ENCODE measurements around the gene DEFB128.
"Not testable (repeated sequence)": the region's sequence is repeated elsewhere in the genome, so short reads cannot be mapped to it uniquely, and the experiment has no call there.

Gene DEFB128

DNA sequence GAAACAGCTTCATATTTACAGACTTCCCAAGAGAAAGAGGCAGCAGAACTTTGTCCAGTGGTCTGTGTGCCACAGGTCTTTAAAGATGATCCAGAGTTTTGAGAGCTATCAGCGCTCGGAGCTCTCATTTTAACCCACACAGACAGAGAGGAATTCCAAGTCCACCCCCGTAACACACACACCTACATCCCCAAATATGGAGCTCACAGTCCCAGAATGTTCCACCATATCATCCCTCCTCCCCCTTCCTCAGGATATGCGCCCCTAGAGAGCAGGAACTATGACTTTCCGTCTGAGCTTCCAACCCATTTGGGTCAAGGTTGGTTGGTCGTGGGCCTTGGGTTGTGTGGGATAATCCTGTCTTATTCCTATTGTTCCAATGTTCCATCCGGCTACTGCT lies at the start of gene DEFB128:
DEFB128 (minus strand) TSS at position 101 of the 400 bp plus-strand sequence; CDS start at position 13, 88 bp downstream.
- DNase-seq, result no peak
- Histone ChIP-seq H3K27me3 (ENCODE audit: insufficient read depth, low read depth, severe bottlenecking) (peaks cover 15% of the 10 kb centered on the region), H3K4me3 (ENCODE audit: low read depth, low read length) (no peak within 1 kb of the TSS), H3K9me3 (ENCODE audit: severe bottlenecking) (peaks cover 10% of the 10 kb centered on the region), H3K27ac (no peak within 1 kb of the TSS), H3K36me3 (no peaks in the 10 kb centered on the region)
- TF ChIP-seq, protein P1, sequence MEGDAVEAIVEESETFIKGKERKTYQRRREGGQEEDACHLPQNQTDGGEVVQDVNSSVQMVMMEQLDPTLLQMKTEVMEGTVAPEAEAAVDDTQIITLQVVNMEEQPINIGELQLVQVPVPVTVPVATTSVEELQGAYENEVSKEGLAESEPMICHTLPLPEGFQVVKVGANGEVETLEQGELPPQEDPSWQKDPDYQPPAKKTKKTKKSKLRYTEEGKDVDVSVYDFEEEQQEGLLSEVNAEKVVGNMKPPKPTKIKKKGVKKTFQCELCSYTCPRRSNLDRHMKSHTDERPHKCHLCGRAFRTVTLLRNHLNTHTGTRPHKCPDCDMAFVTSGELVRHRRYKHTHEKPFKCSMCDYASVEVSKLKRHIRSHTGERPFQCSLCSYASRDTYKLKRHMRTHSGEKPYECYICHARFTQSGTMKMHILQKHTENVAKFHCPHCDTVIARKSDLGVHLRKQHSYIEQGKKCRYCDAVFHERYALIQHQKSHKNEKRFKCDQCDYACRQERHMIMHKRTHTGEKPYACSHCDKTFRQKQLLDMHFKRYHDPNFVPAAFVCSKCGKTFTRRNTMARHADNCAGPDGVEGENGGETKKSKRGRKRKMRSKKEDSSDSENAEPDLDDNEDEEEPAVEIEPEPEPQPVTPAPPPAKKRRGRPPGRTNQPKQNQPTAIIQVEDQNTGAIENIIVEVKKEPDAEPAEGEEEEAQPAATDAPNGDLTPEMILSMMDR (IDR thresholded peaks at IDR 0.05; ENCODE audit: low read depth, low read length), result no peak

DNA sequence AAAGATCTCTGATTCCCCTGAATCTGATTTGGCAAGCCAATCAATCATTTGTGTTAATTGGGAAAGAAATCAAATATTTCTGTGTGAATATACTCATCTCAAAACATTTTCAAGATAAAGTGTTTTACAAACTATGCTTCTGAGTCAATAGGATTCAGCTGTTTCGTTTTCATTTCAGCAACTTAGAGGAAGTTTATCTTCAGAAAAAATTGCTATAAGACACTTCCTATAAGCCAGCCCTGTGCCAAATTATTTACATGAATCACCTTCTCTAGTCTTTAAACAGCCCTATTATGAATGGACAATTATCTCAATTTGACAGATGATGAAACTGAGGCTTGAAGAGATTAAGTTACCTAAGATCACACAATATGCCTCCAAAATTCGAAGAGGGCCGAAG lies 48.4 kb upstream of the DEFB128 start:
- TF ChIP-seq, protein P1 (IDR thresholded peaks at IDR 0.05; ENCODE audit: low read depth, low read length), result no peak
- no peak overlapping the region for H3K27ac ChIP-seq
- H3K9me3 ChIP-seq (ENCODE audit: severe bottlenecking), result no peaks in the 10 kb centered on the region
- no peak for DNase-seq
- H3K4me3 ChIP-seq (ENCODE audit: low read depth, low read length), result no peak overlapping the region
- no peaks in the 10 kb centered on the region for H3K27me3 ChIP-seq (ENCODE audit: insufficient read depth, low read depth, severe bottlenecking)
- H3K36me3 ChIP-seq, result no peaks in the 10 kb centered on the region

DNA sequence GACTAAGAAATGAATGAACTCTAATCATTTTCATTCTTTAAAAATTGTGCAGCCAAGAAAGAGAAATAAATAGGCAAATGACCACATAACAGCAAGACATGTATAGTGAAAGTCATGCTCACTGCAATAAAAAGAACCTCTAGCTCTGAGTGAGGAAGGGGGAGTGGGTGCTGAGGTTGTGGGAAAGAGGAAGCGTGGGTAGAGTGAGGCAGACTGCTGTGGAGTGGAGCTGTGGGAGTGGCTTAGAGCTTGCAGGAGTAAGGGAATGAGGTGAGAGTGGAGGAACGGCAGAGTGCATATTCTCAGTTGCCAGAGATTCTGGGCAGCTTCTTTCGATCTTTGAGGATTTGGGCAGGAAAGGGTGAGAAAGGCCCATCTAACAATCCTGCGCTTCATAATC lies 48.0 kb upstream of the DEFB128 start:
- no peak overlapping the region for H3K27ac ChIP-seq
- no peaks in the 10 kb centered on the region for H3K36me3 ChIP-seq
- TF ChIP-seq, protein P1 (IDR thresholded peaks at IDR 0.05; ENCODE audit: low read depth, low read length), result no peak
- H3K4me3 ChIP-seq (ENCODE audit: low read depth, low read length), result no peak overlapping the region
- H3K9me3 ChIP-seq (ENCODE audit: severe bottlenecking), result no peaks in the 10 kb centered on the region
- H3K27me3 ChIP-seq (ENCODE audit: insufficient read depth, low read depth, severe bottlenecking), result no peaks in the 10 kb centered on the region
- DNase-seq, result no peak

DNA sequence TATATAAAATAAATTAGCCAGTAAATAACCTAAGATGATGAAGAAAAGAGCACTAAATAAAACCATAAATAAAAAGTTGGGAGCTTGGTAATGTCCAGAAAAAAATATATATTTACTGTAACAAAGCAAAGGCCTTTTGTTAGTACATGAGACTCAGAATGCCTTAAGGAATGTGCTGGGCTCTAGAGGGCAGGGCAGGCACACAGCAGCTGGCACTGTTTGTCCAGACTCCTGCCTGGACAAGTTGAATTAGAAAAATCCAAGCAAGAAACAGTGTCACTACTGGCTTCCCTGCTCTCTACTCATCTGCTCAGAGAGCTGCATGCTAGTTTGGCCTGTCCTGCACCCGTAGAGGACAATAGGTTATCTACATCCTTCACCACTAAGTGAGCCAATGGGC lies 46.4 kb upstream of the DEFB128 start:
- no peaks in the 10 kb centered on the region for H3K36me3 ChIP-seq
- no peaks in the 10 kb centered on the region for H3K27me3 ChIP-seq (ENCODE audit: insufficient read depth, low read depth, severe bottlenecking)
- H3K9me3 ChIP-seq (ENCODE audit: severe bottlenecking), result no peaks in the 10 kb centered on the region
- H3K27ac ChIP-seq, result no peak overlapping the region
- DNase-seq, result no peak
- TF ChIP-seq, protein P1 (IDR thresholded peaks at IDR 0.05; ENCODE audit: low read depth, low read length), result peak; percentile 46; the same call in 1 of the 2 replicates
- no peak overlapping the region for H3K4me3 ChIP-seq (ENCODE audit: low read depth, low read length)

DNA sequence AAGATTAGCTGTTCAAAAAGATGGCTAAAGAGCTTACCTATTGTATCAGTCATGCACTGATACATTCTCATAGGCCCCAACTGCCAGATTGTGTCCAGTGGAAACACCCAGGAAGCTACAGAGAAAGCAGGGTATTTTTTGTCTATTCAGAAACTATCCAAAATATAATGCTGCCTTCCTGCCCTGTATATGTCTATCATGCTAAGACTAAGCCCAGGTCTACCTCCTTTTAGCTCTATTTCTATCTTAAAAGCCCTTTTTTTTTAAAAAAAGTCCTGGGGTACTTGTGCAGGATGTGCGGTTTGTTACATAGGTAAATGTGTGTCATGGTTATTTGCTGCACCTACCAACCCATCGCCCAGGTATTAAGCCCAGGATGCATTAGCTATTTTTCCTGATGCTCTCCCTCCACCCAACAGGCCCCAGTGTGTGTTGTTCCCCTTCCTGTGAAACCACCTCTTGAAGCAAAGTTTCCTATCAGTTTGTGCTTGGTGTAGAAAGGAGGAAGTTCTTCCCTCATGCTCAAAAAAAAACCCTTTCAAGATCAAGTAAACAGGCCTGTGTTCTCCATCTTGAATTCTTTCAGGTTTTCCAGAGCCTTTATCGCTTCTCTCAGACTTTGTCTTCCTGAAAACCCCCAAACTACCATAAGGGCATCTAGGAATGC lies 38.1 kb upstream of the DEFB128 start:
- Histone ChIP-seq H3K27ac (no peak overlapping the region), H3K4me3 (ENCODE audit: low read depth, low read length) (no peak overlapping the region), H3K27me3 (ENCODE audit: insufficient read depth, low read depth, severe bottlenecking) (no peaks in the 10 kb centered on the region), H3K36me3 (no peaks in the 10 kb centered on the region), H3K9me3 (ENCODE audit: severe bottlenecking) (no peaks in the 10 kb centered on the region)
- TF ChIP-seq, protein P1 (IDR thresholded peaks at IDR 0.05; ENCODE audit: low read depth, low read length), result no peak
- DNase-seq, result no peak

DNA sequence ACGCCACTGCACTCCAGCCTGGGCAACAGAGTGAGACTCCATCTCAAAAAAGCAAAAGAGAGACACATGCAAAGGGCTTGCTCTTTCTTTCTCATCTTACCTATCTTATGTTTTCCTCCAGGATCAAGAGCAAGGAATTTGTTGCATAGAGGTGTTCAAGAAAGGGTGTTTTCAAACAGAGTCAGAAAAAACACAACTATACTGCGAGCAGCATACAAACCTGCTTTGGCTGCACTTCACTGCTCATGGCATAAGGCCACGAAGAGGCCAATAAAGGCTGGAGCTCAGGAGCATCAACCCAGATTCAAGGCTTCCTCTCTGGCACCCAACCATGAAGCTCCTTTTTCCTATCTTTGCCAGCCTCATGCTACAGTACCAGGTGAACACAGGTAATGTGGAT lies 37.4 kb upstream of the DEFB128 start, which contains the start of gene DEFB129:
DEFB129 (plus strand) TSS at position 301 of the 400 bp plus-strand sequence; CDS start at position 332, 31 bp downstream.
- no peaks in the 10 kb centered on the region for H3K9me3 ChIP-seq (ENCODE audit: severe bottlenecking)
- no peak within 1 kb of the TSS for H3K27ac ChIP-seq
- TF ChIP-seq, protein P1 (IDR thresholded peaks at IDR 0.05; ENCODE audit: low read depth, low read length), result no peak
- no peak within 1 kb of the TSS for H3K4me3 ChIP-seq (ENCODE audit: low read depth, low read length)
- DNase-seq, result no peak
- no peaks in the 10 kb centered on the region for H3K36me3 ChIP-seq
- H3K27me3 ChIP-seq (ENCODE audit: insufficient read depth, low read depth, severe bottlenecking), result no peaks in the 10 kb centered on the region

DNA sequence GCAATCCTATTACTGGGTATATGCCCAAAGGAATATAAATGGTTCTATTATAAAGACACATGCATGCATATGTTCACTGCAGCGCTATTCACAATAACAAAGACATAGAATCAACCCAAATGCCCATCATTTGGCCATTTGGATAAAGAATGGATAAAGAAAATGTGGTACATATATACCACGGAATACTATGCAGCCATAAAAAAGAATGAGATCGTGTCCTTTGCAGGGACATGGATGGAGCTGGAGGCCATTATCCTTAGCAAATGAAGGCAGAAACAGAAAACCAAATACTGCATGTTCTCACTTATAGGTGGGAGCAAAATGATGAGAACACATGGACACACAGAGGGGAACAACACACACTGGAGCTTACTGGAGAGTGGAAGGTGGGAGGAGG lies 36.4 kb upstream of the DEFB128 start:
- H3K27me3 ChIP-seq (ENCODE audit: insufficient read depth, low read depth, severe bottlenecking); H3K36me3 ChIP-seq; H3K9me3 ChIP-seq (ENCODE audit: severe bottlenecking); DNase-seq; H3K4me3 ChIP-seq (ENCODE audit: low read depth, low read length); H3K27ac ChIP-seq: not testable (repeated sequence)
